Suprapubic skin (tissue), 4 donors: Measurements from ENCODE around the gene TPSB2.
"Not testable (repeated sequence)": the region's sequence is repeated elsewhere in the genome, so short reads cannot be mapped to it uniquely, and the experiment has no call there.

ENCODE experiments used
- CTCF ChIP-seq, 2 donors: fragments of 200-600 bp in 1 of 2; fragments of 450-650 bp in 1 of 2; sonication (generic) in 1 of 2; IDR thresholded peaks; one replicate each; pipeline ENCODE4 v1.5.1; 2016 to 2019; ENCODE audit warnings: antibody characterized with exemption in 2 of 2, mild to moderate bottlenecking in 1 of 2, moderate library complexity in 1 of 2
- POLR2A ChIP-seq, 2 donors: fragments of 450-650 bp; IDR thresholded peaks; one replicate each; pipeline ENCODE4 v1.6.1; 2017; ENCODE audit warnings: antibody characterized with exemption in 2 of 2, mild to moderate bottlenecking in 2 of 2, moderate library complexity in 2 of 2
- POLR2AphosphoS5 ChIP-seq, 3 donors: sonication (generic); formaldehyde crosslinking; IDR thresholded peaks; one replicate each; pipeline ENCODE4 v1.6.1; 2017; ENCODE audit warnings: antibody characterized with exemption in 3 of 3

GRCh38 chr16:1231301-1231700, 1.3 kb upstream of the TPSB2 start:
- TF ChIP-seq POLR2AphosphoS5, POLR2A, CTCF (IDR thresholded peaks at IDR 0.05): not testable (repeated sequence)
